ENCODE data around the gene ZBTB45. TPM values are rescaled to one million over a fixed set of nuclear protein-coding genes. Genes with fewer than 3 reads are reported as not detected.
A peak's percentile ranks its signal among the peaks of the same experiment; 100 is the strongest.

The ZBTB45 gene
- polyA plus RNA-seq, 1 experiment = 4.2 TPM

DNA sequence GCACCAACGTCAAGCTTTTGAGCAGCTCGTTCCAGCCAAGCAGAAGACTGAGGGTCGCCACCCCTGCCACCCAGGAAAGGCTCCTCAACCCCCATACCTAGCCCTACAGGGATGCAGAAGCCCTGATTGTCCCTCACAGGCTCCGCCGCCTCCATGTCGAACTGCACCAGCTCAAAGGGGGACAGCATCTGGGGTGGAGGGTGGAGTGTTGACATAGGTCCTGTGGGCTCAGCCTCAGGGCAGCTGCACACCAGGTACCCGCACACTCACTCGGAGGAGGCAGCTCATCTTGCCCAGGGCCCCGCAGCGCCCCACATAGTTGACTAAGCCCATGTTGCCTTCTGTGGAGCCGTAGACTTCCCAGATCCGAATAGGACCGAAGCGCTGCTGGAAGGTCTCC lies 19.4 kb downstream of the ZBTB45 start:
- POLR2A ChIA-PET = interaction anchor here (1.5 kb wide), 2 partner anchors 19 to 25 kb away, joined by 5 to 6 read pairs; partner anchors contain the start of gene ZBTB45
- Histone ChIP-seq H3K4me3 (ENCODE audit: low read depth, low read length) (peak overlapping the region; percentile 70), H3K27me3 (ENCODE audit: control insufficient read depth, insufficient read depth, low read length) (no peaks in the 10 kb centered on the region), H3K9me3 (ENCODE audit: control insufficient read depth, insufficient read depth, low read length) (peaks cover 9% of the 10 kb centered on the region), H3K27ac (ENCODE audit: low read depth, low read length) (no peak overlapping the region)
- CTCF ChIA-PET = interaction anchor here (0.5 to 2.0 kb wide), 4 partner anchors 14 to 25 kb away, joined by 3 to 14 read pairs (median 6); partner anchors contain the start of gene ZBTB45
- TF ChIP-seq, protein P1, sequence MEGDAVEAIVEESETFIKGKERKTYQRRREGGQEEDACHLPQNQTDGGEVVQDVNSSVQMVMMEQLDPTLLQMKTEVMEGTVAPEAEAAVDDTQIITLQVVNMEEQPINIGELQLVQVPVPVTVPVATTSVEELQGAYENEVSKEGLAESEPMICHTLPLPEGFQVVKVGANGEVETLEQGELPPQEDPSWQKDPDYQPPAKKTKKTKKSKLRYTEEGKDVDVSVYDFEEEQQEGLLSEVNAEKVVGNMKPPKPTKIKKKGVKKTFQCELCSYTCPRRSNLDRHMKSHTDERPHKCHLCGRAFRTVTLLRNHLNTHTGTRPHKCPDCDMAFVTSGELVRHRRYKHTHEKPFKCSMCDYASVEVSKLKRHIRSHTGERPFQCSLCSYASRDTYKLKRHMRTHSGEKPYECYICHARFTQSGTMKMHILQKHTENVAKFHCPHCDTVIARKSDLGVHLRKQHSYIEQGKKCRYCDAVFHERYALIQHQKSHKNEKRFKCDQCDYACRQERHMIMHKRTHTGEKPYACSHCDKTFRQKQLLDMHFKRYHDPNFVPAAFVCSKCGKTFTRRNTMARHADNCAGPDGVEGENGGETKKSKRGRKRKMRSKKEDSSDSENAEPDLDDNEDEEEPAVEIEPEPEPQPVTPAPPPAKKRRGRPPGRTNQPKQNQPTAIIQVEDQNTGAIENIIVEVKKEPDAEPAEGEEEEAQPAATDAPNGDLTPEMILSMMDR (IDR thresholded peaks at IDR 0.05; ENCODE audit: low read depth, low read length) = no peak
- no peak for DNase-seq (ENCODE audit: low read depth, low spot score)

DNA sequence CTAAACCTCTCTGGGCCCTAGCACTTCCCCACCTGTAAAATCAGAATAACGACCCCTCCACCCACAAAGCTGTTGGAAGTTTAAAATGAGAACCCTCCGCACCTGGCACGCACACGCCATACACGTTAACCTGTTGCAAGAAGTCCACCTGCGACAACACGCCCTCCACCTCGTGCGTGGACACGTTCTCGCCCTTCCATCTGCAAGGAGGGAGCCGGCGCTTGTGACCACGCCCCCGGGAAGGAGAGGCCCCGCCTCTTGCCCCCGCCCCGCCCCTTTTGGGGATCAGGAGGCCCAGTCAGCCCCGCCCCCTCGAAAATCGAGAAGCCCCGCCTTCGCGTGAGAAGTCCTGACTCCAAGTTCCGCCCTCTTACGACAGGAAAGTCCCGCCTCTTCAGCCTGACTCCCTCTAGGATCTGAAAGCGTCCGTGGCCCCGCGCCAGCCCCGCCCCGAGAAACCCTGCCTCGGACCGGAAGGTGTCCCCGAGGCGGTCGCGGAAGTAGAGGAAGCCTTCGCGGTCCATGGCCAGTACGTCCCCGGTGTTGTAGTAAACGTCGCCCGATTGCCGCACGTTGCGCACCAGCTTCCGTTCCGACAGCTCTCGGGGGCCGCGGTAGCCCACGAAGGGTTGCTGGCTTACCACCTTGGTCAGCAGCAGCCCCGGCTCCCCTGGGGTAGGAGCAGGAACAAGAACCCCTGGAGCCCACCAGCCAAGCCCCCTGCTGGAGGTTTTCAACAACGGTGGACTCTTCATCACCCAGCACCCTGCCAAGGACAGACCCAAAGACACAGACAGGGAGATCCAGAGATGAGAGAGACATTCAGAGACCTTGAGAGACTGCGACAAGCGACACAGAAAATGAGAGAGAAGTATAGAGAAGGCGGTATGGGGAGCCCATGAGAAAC lies 20.3 kb downstream of the ZBTB45 start:
- peak; percentile 96 for DNase-seq (ENCODE audit: low read depth, low spot score)
- peak overlapping the region; percentile 70 for H3K27ac ChIP-seq (ENCODE audit: low read depth, low read length)
- no peaks in the 10 kb centered on the region for H3K27me3 ChIP-seq (ENCODE audit: control insufficient read depth, insufficient read depth, low read length)
- TF ChIP-seq, protein P1 (IDR thresholded peaks at IDR 0.05; ENCODE audit: low read depth, low read length) = peak; percentile 50; the same call in 1 of the 2 replicates
- peak overlapping the region; percentile 70 for H3K4me3 ChIP-seq (ENCODE audit: low read depth, low read length)
- H3K9me3 ChIP-seq (ENCODE audit: control insufficient read depth, insufficient read depth, low read length) = peaks cover 9% of the 10 kb centered on the region
- POLR2A ChIA-PET = interaction anchor here (0.6 to 1.5 kb wide), 4 partner anchors 20 to 33 kb away, joined by 3 to 6 read pairs (median 4); partner anchors contain the start of genes ZBTB45 and ZNF446
- CTCF ChIA-PET = interaction anchor here (0.5 to 2.0 kb wide), 3 partner anchors 15 to 24 kb away, joined by 3 to 14 read pairs (median 5); partner anchors contain the start of gene ZBTB45

DNA sequence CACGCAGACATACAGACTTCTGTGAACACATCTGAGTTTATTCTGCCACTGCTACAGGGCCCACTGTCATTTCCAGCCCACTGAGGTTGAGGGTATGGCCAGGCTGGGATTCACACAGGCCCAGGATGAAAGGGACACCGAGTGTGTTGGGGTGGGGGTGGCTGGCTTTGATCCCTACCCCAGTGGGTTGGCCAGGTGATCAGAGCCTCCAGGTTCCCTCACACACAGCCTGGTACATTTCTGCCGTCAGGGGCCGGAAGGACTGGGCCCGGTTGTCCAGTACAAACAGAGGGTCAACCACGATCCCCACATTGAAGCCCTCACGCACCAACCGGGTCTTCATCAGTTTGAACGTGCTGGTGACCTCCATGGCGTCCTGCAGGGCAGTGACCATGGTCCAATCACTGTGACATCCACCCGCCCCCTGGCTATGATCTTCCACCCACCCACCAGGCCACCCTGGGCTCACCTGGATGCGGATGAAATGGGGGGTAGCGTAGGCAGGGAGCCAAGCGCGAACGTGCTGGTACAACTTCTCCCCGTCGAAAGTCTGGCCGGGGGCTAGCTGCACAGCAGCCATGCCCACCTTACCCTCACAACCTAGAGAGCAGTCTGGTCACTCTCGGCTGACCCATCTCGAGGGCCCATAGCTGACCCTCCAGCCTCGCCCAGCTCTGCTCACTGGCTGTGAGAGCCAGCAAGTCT lies 21.1 kb downstream of the ZBTB45 start:
- ChIA-PET POLR2A (no interaction called here), CTCF (interaction anchor here (2.0 kb wide), 1 partner anchor 21 kb away, joined by 14 read pairs; the partner anchor contains the start of gene ZBTB45)
- Histone ChIP-seq H3K4me3 (ENCODE audit: low read depth, low read length) (peak overlapping the region; percentile 62), H3K9me3 (ENCODE audit: control insufficient read depth, insufficient read depth, low read length) (peaks cover 9% of the 10 kb centered on the region), H3K27me3 (ENCODE audit: control insufficient read depth, insufficient read depth, low read length) (no peaks in the 10 kb centered on the region), H3K27ac (ENCODE audit: low read depth, low read length) (no peak overlapping the region)
- no peak for DNase-seq (ENCODE audit: low read depth, low spot score)
- TF ChIP-seq, protein P1 (IDR thresholded peaks at IDR 0.05; ENCODE audit: low read depth, low read length) = no peak

DNA sequence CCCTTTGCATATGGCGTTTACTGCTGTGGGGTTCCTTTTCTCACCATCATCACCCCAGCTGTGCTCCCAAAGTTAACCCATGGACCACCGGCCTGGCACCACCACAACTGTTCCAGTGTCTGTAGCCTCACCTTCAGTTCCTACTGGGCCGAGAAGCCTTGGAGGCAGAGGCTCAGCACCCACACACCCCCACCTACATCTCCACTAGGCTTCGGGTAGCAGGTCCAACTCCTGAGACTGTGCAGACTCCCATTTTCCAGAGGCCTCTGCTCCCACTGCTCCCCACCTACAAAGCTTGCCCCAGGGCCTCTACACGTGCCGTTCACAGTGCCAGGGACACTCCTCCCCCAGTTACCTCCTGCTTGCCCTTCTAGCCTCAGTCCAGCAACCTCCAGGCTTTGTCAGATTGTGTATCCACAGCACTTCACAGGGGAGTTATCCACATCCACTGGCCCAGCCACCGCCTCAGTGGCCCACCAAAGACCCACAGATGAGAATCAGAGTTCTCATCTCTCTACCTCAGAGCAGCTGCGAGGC lies 21.9 kb downstream of the ZBTB45 start:
- H3K9me3 ChIP-seq (ENCODE audit: control insufficient read depth, insufficient read depth, low read length) = peaks cover 9% of the 10 kb centered on the region
- no peak overlapping the region for H3K27ac ChIP-seq (ENCODE audit: low read depth, low read length)
- no peak for DNase-seq (ENCODE audit: low read depth, low spot score)
- POLR2A ChIA-PET = no interaction called here
- TF ChIP-seq, protein P1 (IDR thresholded peaks at IDR 0.05; ENCODE audit: low read depth, low read length) = no peak
- no peaks in the 10 kb centered on the region for H3K27me3 ChIP-seq (ENCODE audit: control insufficient read depth, insufficient read depth, low read length)
- CTCF ChIA-PET = no interaction called here
- H3K4me3 ChIP-seq (ENCODE audit: low read depth, low read length) = no peak overlapping the region

Measured in AG04450 (cell line).